ENCODE data around the gene YIPF3.
"Not testable (repeated sequence)": the region's sequence is repeated elsewhere in the genome, so short reads cannot be mapped to it uniquely, and the experiment has no call there.

The YIPF3 gene

DNA sequence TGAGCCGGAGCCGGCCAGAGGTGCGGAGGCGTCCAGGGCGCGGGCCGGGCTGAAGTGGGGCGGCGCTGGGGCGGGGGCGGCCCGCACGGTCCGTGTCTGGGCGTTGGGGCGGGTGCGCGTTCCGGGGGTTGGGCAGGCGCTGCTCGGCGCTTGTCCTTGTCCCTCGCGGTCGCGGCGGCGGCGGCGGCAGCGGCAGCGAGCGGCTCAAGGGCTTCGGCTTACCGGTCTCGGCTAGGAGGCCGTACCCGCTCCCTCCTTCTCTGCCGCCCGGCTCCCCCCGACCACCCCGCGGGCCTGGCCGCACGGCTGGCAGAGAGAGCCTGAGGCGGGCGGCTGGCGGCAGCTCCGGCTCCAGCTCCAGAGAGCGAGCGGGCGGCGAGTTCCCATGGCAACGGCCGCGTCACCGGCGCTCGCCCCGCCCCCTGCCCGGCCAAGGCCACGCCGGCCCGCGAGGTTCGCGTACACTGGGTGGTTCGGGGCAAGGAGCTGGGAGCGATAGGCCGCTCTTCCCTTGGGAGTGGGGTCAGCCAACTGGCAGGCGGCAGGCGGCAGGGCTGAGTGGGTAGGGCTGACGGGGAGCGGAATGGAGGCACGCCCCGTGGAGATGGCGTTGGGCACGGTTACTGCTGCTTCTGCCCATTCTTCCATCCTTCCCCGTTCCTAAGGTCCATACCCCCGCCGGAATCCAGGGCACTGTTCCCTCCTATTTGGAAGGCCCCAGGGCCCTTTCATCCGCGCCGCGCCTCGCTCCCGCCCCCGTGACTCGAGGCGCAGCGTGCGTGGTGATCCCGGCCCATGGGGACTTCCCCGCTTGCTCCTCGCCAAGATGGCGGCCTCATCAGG, 6.5 kb downstream of the YIPF3 start, which contains the start of gene LRRC73:
Gene LRRC73, minus strand, starts transcription at position 363 of the 843 bp plus-strand sequence. CDS start 561 bp downstream, outside the sequence.
- DNase-seq (ENCODE audit: low read depth in 3 of 3), result peak; percentile 58 to 74 (median 66)

DNA sequence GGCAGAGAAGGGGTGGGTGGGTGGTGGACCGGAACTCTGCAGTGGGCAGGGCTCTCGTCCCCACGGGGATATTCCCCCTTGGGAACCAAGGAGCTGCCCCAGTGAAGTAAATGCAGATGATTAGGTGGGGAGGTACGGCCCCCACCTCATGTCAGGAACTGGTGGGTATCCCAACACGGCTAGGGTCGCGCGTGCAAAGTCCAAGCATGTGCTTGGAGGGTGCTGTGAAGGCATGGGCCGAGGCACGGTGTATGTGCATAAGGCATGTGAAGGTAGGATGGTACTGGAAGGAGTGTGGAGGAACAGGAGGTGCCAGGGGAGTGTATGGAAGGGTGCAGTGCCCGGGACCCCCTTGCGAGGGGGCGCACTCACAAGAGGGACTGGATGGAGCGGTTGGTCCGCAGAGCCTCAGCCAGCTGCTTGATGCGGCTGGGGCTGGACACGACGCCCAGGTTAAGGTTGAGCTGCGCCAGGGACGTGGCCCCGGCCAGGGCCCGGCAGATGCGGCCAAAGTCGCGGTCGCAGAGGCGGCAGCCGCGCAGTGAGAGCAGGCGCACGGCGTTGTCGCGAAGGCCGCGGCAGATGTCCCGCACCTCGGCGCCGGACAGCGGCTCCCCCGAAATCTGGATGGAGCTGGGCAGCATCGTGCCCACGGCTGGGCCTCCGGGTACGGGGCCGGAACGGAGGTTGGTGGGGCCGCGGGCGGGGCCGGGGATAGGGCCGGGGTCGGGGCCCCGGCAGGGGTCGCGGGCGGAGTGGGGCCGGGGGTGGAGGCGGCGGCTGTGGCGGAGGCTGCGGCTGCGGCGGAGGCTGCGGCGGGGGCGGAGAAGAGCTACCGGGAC, 7.4 kb downstream of the YIPF3 start:
- DNase-seq (ENCODE audit: low read depth in 3 of 3), result no peak

DNA sequence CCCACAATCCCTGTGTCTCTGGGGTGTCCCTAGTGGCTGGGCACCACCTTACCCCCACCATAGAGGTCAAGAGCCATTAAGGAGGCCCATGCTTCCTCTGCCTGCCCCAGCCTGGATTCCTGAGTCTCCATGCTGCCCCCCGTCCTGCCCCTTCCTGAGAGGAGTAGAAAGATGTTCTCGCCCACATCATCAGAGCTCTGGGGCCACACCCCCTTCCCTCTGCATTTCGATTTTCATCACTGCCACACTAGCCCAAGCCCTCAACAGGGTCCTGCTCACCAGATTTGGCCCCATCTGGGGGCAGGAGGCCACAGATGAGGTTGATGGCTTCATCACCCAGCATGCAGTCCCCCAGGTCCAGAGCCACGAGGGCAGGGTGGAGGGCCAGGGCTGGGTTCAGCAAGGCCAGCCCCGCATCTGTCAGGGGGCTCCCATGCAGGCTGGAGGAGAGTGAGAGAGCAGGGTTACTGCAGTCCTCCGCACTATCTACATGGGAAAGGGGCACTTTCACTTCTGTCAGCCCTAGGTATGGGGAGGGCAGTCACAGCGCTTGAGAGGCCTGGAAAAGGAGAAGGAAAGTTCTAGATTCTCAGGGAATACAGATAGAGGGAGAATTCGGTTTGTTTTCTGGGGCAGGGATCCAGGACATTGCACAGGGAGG, 8.1 kb downstream of the YIPF3 start:
- DNase-seq (ENCODE audit: low read depth in 3 of 3), result no peak

DNA sequence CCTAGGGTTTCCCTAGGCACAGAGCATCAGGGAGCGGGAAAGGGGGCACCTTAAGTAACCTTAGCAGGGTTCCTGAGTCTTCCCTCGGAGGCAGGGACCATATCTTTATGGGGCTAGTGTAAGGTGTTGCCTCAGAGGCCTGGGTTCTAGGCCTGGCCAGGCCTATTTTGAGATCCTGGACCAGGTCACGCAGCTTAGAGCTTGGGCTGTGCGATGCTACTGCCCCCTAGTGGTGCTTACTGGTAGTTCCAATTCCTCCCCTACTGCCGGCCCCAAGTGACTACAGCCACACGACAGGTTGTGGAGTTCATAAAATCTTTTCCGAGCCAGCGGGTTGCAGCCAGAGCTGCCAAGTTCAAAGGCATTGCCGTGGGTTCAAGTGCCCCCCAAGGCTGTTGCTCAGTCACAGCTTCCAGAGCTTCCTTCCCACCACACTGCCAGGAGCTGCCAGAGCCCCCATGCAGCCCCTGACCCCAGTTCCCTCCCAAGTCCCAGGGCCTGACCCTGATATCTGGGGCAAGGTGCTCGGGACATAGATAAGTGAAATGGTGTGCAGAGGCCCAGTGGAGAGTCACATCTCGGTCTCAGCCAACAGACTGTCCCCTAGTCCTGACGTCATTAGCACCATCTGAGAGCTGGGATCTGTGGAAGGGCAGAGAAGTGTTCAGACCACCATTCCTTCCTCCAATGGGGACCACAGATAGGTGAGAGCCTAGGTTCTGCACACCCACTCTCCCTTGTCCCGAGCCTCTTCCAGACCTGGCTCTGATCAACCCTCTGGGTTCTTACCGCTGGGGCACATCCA, 9.9 kb downstream of the YIPF3 start:
- peak; percentile 50 to 71 (median 59) for DNase-seq (ENCODE audit: low read depth in 3 of 3)

DNA sequence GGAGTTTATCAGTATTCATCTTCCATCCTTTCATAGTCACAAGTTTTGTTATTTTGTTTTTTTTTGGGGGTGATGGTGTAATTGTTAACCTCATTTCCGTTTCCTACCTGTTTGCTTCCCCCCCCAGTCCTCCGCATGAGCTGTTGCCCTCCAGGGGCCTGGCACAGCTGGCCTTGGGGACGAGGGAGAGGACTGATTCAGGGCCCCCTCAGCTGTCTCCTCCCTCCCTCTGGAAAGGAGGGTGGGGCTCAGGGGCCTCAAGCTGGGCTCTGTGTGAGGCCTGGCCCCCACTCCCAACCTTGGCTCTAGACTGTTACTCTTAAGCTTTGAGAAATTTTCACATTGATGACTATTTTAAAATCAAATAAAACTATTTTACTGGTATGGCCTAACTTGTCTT, 10.6 kb downstream of the YIPF3 start:
- DNase-seq (ENCODE audit: low read depth in 3 of 3), result no peak

DNA sequence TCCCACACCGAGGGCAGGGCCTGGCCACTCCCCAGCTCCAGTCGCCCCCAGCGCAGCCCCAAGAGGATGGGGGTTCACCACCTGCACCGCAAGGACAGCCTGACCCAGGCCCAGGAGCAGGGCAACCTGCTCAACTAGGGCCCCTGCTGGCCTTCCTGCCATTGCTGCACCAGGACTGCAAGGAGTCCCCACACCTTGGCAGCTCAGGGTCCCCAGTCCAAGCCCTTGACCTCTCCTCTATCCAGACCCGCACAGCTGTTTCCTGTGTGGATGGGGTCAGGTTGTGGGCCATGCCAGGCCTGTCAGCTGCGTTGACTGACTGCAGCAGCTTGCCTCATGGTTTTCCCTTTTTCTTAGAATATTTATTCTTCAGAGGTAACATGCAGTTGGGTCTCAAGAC, 11.0 kb downstream of the YIPF3 start:
- DNase-seq (ENCODE audit: low read depth in 3 of 3), result no peak

DNA sequence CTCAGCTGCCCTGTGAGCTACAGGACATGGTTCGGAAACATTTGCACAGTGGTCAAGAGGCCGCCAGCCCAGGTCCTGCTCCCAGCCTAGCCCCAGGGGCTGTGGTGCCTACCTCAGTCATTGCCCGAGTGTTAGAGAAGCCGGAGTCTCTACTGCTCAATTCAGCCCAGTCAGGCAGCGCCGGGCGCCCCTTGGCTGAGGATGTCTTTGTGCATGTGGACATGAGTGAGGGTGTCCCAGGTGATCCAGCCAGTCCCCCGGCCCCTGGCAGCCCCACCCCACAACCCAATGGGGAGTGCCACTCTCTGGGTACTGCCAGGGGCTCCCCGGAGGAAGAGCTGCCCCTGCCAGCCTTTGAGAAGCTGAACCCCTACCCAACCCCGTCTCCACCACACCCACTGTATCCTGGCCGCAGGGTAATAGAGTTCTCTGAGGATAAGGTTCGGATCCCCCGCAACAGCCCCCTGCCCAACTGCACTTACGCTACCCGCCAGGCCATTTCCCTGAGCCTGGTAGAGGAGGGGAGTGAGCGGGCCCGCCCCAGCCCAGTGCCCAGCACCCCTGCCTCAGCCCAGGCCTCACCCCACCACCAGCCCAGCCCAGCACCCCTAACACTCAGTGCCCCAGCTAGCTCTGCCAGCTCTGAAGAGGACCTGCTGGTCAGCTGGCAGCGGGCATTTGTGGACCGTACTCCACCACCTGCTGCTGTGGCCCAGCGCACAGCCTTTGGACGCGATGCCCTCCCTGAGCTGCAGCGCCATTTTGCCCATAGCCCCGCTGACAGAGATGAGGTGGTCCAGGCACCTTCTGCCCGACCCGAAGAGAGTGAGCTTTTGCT, 11.8 kb downstream of the YIPF3 start:
- DNase-seq (ENCODE audit: low read depth in 3 of 3), result no peak

DNA sequence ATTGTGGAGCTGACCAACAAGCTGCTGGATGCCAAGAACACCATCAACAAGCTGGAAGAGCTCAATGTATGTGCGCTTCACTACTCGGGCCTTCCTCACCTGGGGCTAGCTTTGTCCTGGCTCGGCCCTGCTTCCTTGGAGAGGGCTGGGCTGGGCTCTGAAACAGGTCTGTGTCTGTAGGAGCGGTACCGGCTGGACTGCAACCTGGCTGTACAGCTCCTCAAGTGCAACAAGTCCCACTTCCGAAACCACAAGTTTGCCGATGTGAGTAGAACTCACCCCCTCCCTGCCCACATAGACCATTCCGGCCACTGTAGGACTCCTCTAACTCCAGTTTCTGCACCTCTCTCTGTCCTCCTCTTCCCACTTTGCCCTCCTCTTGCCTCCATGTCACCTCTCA, 13.3 kb downstream of the YIPF3 start:
- no peak for DNase-seq (ENCODE audit: low read depth in 3 of 3)

DNA sequence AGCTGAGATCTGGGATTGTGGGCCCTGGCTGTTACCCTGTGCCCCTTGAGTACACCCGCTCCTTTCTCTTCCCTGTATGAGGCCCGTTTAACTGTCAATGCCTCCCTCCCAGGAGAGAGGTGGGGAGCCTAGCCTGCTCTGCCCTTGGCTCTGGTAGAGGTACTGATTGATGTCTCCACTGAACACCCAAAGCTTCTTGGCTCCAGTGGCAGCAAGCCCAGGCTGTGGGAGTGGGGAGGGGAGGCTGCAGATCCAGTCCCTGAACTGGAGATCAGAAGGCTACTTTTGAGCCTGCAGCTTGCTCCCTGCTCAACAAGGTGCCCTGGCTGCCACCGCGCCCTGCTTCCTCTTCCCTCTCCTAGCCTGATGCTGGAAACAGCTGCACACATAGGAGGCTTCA, 14.1 kb downstream of the YIPF3 start:
- DNase-seq (ENCODE audit: low read depth in 3 of 3), result no peak

DNA sequence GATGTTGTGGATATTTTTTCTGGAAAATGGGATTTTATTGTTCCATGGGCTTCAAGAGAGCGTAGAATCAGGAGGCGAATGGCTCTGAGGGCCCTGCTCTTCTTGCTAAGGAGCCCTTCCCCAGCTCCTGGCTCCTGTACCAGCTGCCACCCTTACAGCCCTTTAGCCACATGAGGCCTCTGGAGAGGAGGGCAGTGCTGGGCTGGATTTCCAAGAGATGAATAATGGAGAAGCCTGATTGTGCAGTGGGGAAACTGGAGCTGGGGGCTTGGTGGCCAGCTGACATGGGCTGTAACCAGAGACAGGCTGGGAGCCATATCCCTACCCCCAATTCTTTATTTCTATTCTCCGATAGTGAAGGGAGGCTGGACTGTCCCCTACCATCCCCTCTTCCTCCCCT, 15.8 kb downstream of the YIPF3 start:
- DNase-seq (ENCODE audit: low read depth in 3 of 3), result no peak

DNA sequence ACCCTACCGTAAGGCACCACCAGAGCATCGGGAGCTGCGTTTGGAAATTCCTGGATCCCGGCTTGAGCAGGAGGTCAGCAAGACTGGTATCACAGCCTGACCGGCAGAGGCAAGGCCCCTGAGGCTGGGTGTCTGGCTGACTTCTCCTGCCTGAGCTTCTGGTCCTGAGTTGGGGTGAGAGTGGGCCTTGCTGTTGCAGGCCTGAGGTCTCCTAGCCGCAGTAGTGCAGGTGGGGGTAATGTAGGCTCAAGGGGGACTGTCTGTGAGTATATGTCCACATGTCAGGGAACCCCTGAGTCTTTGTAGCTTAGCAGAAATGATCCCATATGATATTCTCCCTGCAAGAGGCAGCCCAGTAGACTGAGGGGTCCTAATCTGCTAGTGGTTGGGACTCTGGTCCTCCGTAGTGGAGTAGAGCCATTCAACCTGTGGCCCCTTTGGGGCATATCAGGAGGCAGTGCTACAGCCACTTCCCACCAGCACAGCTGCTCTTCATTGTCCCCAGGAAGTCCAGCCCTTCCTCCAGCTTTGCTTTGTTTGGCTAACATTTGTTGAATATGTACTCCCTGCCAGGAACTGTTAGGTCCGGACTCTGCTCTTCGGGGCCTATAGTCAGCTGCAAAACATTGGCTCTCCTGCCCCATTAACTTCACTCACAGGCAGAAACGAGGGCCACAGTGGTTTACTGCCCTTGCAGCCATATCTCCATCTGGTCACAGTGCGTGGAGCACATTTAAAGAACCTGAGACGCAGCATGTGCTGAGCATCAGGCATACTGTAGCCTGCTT, 17.5 kb downstream of the YIPF3 start:
- no peak for DNase-seq (ENCODE audit: low read depth in 3 of 3)

DNA sequence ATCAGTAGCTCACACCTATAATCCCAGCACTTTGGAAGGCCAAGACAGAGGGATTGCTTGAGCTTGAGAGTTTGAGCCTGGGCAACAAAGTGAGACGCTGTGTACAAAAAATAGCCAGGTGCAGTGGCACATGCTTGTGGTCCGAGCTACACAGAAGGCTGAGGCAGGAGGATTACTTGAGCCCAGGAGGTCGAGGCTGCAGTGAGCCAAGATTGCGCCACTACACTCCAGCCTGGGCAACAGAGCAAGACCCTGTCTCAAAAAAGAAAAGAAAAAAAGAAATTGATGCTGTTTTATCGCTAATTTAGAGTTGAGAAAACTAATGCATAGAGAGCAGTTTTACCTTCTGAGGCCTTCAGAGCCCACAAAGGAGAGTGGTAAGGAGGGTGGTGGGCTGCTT, 18.4 kb downstream of the YIPF3 start:
- DNase-seq (ENCODE audit: low read depth in 3 of 3), result not testable (repeated sequence)

DNA sequence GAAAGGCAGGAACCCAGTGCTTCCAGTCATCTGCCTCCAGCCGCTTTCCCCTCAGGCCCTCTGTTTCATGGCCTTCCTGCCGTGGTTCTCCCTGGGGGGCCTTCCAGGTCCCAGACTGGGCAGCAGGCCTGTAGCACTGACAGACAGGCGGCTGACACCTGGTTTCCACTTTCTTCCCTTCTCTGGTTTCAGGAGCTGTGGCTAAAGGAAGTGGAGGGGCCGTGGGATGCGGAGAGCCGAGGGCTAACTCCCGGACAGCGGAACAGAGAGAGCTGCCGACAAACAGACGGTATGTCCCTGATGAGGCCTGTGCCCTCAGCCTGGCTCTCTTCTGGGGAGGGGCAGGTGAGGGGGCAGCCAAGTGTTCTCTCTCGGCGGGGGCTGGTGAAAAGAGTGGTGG, 19.0 kb downstream of the YIPF3 start:
- no peak for DNase-seq (ENCODE audit: low read depth in 3 of 3)

DNA sequence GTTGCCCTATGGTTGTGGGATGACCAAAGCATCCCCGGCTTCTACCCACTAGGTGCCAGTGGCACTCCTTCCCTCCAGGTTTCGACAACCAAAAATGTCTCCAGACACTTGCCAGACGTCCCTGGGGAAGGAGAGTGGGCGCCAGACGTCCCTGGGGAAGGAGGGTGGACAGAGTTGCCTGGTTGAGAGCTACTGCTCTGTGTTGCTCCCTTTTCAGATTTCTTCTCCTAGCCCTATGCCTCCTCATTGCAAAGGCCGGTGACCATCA, 19.7 kb downstream of the YIPF3 start:
- DNase-seq (ENCODE audit: low read depth in 3 of 3), result no peak

DNA sequence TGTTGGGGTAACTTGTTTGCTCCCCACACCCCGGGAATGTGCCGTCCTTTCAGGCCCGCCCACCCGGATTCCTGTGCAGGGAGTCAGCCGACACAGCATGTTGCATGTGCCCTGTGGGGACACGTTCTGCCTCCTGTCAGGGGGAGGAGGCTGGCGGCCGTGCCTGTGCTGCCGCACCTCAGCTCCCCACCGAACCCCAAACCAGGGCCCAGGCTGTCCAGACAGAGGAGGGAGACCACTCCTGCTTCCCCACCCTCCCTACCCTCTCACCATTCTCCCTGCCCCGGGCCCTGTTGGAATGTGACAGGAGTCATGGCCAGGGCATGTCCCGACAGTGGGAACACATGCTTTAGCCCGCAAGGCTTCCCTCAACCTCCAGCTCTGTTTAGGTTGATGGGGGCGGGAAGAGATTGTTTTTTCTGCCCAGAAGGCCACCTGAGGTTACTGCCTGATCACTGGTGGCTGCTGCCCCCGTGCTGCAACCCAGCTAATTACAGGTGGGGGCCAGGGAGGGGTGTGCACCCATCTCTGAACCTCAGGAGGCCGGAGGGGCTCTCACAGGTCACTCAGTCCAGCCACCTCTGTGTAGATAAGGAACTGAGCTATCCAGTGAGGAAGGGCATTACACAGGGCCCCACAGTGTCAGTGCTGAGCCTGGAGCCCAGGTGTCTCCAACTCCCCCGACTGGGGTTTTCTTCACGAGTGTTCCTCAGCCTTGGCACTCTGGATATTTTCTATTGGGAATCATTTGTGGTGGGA, 20.2 kb downstream of the YIPF3 start:
- DNase-seq (ENCODE audit: low read depth in 3 of 3), result no peak

DNA sequence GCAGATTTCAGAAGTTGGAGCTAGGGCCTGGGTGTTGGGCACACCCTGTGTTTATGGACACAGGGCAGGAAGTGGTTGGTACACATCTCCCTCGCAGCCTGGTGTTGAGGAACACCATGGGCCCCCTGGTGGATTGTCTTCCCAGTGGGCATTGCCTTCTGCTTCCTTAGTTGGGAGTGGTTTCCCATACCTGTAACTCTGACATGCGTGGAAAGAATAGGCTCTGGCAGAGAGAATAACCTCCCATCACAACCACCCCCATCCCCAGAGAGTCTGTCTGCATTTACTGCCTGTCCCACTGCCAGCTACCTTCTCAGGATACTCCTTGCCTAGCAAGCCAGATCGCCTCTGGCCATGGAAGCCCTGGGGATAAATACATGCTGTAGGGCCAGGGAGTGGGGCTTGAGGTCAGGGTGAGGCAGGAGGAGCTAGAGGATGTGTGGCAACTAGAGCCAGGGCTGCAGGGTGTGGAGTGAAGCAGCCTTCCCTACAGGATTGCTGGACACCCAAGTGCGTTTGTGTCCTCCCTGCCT, 21.3 kb downstream of the YIPF3 start:
- DNase-seq (ENCODE audit: low read depth in 3 of 3), result no peak

DNA sequence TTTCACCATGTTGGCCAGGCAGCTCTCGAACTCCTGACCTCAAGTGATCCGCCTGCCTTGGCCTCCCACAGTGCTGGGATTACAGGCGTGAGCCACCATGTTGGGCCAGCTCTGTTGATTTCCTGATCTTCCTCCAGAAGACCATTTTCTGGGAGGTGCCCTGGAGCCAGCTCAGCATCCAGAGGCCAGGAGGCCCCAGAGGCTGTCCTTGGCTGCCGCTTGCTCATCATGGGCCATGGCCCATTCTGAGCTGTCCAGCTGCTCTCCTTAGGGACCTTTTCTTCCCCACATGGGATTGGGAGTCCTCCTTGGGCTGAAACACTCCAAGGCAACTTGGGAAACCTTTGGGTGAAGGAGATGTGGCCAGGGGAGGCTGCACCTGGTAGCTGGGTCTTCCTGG, 22.0 kb downstream of the YIPF3 start:
- no peak for DNase-seq (ENCODE audit: low read depth in 3 of 3)

DNA sequence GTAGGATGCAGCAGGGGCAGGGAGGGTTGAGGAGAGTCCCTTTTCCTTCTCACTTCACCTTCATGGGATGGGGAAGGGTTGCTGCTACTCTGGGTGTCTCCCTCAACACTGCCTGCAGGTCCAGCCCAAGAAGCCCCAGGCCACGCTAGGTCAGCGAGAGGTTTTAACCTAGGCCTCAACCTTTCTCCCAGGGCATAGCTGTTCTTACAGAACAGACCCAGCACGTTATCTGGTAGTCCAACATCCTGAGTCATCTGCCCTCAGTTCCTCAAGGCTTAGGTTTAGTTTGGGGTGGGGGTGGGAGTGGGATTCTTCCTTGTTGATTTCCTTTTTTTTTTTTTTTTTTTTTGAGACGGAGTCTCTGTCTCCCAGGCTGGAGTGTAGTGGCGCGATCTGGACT, 22.4 kb downstream of the YIPF3 start:
- no peak for DNase-seq (ENCODE audit: low read depth in 3 of 3)

DNA sequence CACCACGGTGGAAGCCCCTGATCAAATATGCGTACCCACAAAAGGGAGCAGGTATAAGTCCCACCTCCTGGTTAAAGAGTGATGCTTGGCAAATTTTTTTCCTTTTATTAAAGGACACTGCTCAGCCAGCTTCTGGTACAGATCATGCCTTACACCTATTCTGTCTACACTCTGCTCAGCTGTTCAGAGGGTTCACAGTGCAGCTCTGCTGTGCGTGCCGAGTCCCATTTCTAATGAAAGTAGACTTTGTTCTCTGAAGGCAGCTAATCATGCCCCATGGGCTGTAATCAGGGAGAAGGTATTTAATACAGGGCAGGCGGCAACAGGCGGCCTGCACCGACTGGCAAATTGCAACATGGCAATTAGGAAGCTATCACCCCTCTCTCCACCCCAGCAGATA, 22.9 kb downstream of the YIPF3 start:
- DNase-seq (ENCODE audit: low read depth in 3 of 3), result no peak
